HG03064 (cell line): ENCODE data around the gene C6orf47.
A peak's percentile ranks its signal among the peaks of the same experiment; 100 is the strongest.

Experiments used
- ATAC-seq: cut with Tn5 transposase; IDR thresholded peaks from one replicate; pipeline ENCODE4 v1.9.1; 2021; ENCODE audit warnings: low read depth; ENCODE audit not compliant: unreplicated experiment

The C6orf47 gene

DNA sequence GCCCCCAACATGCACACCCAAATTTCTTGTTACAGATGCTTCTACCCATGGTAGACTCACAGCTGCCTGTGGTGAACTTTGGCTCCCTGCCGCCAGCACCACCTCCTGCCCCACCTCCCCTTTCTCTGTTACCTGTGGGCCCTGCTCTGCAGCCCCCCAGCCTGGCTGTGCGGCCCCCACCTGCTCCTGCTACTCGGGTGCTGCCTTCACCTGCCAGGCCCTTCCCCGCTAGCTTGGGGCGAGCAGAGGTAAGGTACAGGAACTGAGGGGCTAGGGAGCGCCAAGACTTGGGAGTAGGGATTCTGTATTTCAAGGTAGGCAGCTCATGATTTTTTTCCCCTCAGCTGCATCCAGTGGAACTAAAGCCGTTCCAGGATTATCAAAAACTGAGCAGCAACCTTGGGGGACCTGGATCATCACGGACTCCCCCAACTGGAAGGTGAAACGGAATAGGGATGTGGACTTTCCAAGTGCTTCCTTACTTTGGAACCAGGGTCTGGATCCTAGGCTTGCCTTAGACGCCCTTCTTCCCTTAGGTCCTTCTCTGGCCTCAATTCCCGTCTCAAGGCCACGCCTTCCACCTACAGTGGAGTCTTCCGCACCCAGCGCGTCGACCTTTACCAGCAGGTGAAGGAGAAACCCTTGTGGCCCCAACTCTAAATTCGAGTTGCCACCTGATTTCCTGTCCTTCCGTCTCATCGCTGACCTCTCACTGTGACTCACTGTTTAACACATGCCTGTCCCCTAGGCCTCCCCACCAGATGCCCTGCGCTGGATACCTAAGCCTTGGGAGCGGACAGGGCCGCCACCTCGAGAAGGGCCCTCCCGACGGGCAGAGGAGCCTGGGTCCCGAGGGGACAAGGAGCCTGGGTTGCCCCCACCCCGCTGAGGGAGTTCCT is 23.6 kb downstream of the C6orf47 start:
- no peak for ATAC-seq

- no peak for ATAC-seq
Observed at GRCh38 chr6:31634969-31635575, 25.5 kb downstream of the C6orf47 start.

DNA sequence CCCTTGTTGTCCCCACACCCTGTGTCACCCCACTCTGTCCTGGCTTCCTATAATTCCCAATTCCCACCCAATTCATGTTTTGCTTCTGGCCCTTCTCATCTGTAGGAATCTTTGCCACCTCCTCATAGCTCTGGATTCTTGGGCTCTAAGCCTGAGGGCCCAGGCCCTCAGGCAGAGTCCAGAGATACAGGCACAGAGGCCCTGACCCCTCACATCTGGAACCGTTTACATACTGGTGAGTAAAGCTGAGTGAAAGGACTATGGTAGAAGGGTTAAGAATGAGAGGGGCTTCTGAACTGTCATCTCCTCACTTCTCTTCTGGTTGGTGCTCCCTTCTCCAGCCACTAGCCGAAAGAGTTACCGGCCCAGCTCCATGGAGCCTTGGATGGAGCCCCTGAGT is 26.4 kb downstream of the C6orf47 start:
- ATAC-seq: no peak

DNA sequence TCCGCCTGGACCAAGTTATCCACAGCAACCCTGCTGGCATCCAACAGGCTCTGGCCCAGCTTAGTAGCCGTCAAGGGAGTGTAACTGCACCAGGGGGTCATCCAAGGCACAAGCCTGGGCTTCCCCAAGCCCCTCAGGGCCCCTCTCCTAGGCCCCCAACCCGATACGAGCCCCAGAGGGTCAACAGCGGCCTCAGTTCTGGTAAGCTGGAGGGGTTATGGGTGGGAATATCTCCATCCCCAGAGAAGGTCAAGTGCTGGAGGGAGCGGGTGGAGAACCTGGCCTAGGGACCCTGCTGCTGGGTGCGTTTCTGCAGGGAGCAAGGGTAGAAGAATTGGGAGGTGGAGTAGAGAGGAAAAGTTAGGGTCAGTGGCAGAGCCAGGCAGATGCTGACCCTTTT is 27.1 kb downstream of the C6orf47 start:
- ATAC-seq: no peak

DNA sequence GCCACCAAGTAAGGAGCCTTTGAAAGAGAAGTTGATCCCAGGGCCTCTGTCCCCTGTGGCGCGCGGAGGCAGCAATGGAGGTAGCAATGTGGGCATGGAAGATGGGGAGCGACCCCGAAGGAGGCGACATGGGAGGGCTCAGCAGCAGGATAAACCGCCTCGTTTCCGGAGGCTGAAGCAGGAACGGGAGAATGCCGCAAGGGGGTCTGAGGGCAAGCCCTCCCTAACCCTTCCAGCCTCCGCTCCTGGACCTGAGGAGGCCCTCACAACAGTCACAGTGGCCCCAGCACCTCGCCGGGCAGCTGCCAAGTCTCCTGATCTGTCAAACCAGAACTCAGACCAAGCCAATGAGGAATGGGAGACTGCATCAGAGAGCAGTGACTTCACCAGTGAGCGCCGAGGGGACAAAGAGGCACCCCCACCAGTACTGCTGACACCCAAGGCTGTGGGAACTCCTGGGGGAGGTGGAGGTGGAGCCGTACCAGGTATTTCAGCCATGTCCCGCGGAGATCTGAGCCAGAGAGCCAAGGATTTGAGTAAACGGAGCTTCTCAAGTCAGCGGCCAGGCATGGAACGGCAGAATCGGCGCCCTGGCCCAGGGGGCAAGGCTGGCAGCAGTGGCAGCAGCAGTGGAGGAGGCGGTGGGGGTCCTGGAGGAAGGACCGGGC is 28.2 kb downstream of the C6orf47 start:
- no peak for ATAC-seq

DNA sequence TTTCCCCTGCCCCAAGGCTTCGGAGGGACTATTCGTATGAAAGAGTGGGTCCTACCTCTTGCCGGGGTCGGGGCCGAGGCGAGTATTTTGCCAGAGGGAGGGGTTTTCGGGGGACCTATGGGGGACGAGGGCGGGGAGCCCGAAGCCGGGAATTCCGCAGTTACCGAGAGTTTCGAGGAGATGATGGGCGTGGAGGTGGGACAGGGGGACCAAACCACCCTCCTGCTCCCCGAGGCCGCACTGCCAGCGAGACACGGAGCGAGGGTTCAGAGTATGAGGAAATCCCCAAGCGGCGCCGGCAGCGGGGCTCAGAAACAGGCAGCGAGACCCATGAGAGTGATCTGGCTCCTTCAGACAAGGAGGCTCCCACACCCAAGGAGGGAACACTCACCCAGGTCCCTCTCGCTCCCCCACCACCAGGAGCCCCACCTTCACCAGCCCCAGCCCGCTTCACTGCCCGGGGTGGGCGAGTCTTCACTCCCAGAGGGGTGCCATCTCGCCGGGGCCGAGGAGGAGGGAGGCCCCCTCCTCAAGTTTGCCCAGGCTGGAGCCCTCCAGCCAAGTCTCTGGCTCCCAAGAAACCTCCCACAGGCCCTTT is 28.8 kb downstream of the C6orf47 start:
- ATAC-seq: no peak

DNA sequence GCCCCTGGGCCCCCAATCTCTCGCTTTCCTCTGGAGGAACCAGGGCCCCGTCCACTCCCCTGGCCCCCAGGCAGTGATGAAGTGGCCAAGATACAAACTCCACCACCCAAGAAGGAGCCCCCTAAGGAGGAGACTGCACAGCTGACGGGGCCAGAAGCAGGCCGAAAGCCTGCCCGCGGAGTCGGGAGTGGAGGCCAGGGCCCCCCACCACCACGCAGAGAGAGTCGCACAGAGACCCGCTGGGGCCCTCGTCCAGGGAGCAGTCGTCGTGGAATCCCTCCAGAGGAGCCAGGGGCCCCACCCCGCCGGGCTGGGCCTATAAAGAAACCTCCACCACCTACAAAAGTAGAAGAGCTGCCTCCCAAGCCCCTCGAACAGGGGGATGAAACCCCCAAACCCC is 29.4 kb downstream of the C6orf47 start:
- no peak for ATAC-seq

DNA sequence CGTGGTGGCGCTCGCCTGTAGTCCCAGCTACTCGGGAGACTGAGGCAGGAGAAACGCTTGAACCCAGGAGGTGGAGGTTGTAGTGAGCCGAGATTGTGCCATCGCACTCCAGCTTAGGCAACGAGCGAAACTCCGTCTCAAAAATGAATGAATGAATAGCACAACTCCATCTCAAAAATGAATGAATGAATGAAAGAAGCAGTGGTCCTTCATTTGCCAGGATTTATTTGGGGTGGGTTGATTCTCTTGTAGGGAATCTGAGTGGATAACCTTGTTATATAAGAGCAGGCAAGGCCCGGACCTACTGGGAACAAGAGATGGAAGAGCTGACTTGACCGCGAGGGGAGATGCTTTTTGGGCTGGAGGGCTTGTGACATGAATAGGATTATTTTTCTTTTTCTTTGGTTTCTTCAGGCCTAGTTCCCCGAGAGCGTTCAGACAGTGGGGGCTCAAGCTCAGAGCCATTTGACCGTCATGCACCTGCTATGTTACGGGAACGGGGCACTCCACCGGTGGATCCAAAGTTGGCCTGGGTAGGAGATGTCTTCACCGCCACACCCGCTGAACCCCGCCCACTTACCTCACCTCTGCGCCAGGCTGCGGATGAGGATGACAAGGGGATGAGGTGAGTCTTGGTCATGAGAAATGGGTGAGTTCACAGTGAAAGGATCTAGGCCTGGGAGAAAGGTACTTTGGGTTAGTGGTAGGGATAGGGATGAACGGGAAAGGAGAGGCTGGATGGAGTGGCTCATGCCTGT is 30.2 kb downstream of the C6orf47 start:
- ATAC-seq: no peak

DNA sequence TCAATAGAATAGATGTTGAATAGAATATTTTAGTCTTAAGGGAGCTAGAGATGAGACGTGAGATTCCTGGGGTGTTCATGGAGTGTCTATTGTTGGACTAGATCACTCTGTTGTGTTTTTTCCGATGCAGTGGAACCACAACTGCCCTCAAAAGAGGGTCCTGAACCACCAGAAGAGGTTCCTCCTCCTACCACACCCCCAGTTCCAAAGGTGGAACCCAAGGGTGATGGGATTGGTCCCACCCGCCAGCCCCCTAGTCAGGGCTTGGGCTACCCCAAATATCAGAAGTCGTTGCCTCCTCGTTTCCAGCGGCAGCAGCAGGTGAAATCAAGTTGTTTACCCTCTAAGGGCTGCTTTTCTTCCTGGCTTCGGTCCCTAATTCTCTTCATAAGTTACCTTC is 31.6 kb downstream of the C6orf47 start:
- ATAC-seq: no peak

GRCh38 chr6:31627690-31628287 is 32.8 kb downstream of the C6orf47 start:
- ATAC-seq: no peak

- ATAC-seq: no peak
Observed at GRCh38 chr6:31626952-31627351, 33.6 kb downstream of the C6orf47 start.

DNA sequence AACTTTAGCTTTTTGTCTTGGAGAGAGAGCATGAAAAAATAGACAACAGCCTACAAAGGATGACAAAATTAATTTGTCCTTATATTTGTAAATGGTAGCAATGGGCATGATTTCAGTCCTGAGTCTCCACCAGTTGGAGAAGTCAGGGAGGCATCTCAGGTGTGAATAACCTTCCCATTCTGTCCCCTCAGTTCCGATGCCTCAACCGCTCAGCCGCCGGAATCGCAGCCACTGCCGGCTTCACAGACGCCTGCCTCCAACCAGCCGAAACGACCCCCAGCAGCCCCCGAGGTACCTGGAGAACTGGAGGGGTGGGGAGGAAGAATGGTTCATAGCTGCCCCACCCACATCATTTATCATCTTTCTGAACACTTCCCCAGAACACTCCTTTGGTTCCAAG is 36.5 kb downstream of the C6orf47 start:
- ATAC-seq: no peak

- no peak for ATAC-seq
Observed at GRCh38 chr6:31622684-31623091, 37.9 kb downstream of the C6orf47 start.

GRCh38 chr6:31621991-31622390 is 38.6 kb downstream of the C6orf47 start:
- ATAC-seq: no peak

DNA sequence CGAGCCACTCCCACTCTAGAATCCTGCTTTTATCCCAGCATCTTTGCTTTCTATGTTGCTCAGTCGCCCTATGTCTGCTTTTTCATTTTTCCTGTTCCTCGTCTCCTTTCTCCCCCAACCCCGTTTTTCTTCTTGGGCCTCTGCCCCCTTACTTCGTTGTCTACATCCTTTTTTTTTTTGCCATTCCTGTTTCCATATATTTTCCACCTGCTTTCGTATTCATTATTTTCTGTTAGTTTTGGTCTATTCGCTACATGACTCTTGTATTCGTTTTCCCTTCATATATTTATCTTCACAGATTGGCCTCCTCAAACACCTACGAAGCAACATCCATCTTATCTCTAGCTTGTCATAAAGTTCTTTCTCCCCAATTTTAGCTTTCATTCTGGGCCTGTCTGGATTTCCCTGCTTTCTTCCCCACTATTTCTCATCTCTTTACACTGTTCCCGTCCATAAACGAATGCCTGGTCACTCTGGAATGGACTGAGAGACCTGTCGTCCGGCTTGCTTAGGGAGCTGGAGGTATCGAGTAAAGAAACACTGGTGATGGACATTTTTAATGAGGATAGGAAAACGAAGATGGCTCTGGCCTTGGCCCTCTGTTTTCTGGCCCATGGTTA is 39.1 kb downstream of the C6orf47 start:
- no peak for ATAC-seq

- peak; percentile 41 for ATAC-seq
Observed at GRCh38 chr6:31620586-31621319, 39.8 kb downstream of the C6orf47 start, which contains the start of gene PRRC2A. PRRC2A (plus strand) TSS chr6:31620715; CDS start chr6:31622790, 2,075 bp downstream.

DNA sequence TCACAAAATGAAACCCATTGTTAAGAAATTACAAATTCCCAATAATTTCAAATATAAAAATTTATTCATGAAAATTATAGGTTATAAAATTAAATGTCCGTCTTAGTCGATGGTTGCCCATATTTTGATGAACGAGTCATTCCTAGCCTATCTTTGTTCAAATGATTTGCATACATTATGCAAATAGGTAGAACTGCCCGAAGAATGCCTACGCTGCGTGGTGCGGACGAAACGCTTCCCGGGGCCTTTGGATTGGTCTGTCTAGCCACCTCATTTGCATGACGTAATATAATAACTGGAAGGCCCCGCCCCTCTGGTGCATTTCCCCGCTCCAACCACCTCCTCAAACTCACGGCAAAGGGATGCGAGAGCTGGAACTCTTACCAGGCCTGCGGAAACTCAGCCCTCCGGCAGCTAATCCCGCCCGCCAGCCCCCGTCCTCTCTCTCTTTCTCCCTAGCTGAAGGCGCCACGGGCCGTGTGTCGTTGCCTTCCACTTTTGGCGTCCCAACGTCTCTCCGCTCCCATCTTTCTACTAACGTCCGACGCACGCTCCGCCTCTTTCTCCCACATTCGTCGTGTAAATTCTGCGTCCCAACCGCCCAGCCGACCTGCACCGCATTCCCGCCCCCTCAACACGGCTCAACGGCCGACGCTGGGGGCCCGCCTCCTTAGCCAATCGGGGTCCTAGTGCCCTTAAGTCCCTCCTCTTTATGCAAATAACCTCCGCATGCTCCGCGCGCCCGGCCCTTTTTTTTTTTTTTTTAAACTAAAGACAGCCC is 40.6 kb downstream of the C6orf47 start:
- ATAC-seq: peak; percentile 58

GRCh38 chr6:31617010-31617409 is 43.6 kb downstream of the C6orf47 start:
- no peak for ATAC-seq
